Breast epithelium (tissue), 4 donors: ENCODE measurements around the gene ERGIC1. TPM values are rescaled to one million over a fixed set of nuclear protein-coding genes. Genes with fewer than 3 reads are reported as not detected.

Experiments used
- DNase-seq, 2 donors: peaks; one replicate each; pipeline ENCODE4 v3.0.0-alpha.2; 2019; ENCODE audit warnings: low spot score in 2 of 2
- H3K27ac ChIP-seq, 2 donors: fragments of 200-600 bp; sonication (generic) in 1 of 2; one replicate each; pipeline ENCODE4 v1.5.1; 2016 to 2019; ENCODE audit warnings: mild to moderate bottlenecking in 1 of 2
- H3K27me3 ChIP-seq, 2 donors: fragments of 200-600 bp; sonication (generic) in 1 of 2; one replicate each; pipeline versions ENCODE4 v1.5.1 to v1.6.0; 2017 to 2019; ENCODE audit warnings: control low read depth in 1 of 2, mild to moderate bottlenecking in 1 of 2
- H3K36me3 ChIP-seq: fragments of 200-600 bp; one replicate; pipeline ENCODE4 v1.5.1; 2019
- H3K4me1 ChIP-seq, 2 donors: fragments of 200-600 bp; sonication (generic); one replicate each; pipeline ENCODE4 v1.5.1; 2016 to 2019; ENCODE audit warnings: control low read depth in 1 of 2
- H3K4me3 ChIP-seq, 3 donors: fragments of 200-600 bp; sonication (generic); 1 replicate in 2 of 3; 2 replicates in 1 of 3; pipeline ENCODE4 v1.5.1; 2016 to 2019; ENCODE audit warnings: mild to moderate bottlenecking in 3 of 3, moderate library complexity in 2 of 3
- H3K9me3 ChIP-seq, 2 donors: fragments of 200-600 bp; sonication (generic) in 1 of 2; one replicate each; pipeline ENCODE4 v1.5.1; 2016 to 2019; ENCODE audit warnings: control low read depth in 1 of 2
- CTCF ChIP-seq, 3 donors: fragments of 450-650 bp; IDR thresholded peaks; one replicate each; pipeline ENCODE4 v1.5.1; 2016 to 2017; ENCODE audit warnings: antibody characterized with exemption in 3 of 3, mild to moderate bottlenecking in 3 of 3, moderate library complexity in 3 of 3
- POLR2A ChIP-seq: fragments of 450-650 bp; IDR thresholded peaks from one replicate; pipeline ENCODE4 v1.6.1; 2016; ENCODE audit warnings: antibody characterized with exemption, mild to moderate bottlenecking, moderate library complexity
- POLR2AphosphoS5 ChIP-seq, 3 donors: sonication (generic); formaldehyde crosslinking; IDR thresholded peaks; one replicate each; pipeline ENCODE4 v1.6.1; 2017; ENCODE audit warnings: antibody characterized with exemption in 3 of 3
- intact Hi-C: fragments of 100-400 bp; cut with DNase I; formaldehyde crosslinking; loops from one replicate; pipeline ENCODE4 v1.15.1; 2023; ENCODE audit warnings: low total_unique reads
- total RNA-seq, 3 donors: library from RNA; depleted of rRNA; stranded (reverse); fragments of >200 nt; gene quantifications; one replicate each; pipeline ENCODE4 v1.1.0, GENCODE V29; 2016

Gene ERGIC1
- total RNA-seq, 3 donors from 2014 or later: 86.6 to 139 (median 95.2) TPM

- H3K36me3 ChIP-seq: no peaks in the 10 kb centered on the region
- DNase-seq: peak; percentile 74 to 85
- H3K27ac ChIP-seq: peak overlapping the region; percentile 77 to 82
- peaks cover 31 to 39% of the 10 kb centered on the region in 2 donors for H3K4me1 ChIP-seq
- intact Hi-C loops: no loop called here
- H3K9me3 ChIP-seq: no peaks in the 10 kb centered on the region
- no peaks in the 10 kb centered on the region for H3K27me3 ChIP-seq
- TF ChIP-seq POLR2AphosphoS5 (IDR thresholded peaks at IDR 0.05) (peak in 1 of 3 donors; percentile 28), CTCF (IDR thresholded peaks at IDR 0.05) (no peak)
- no peak overlapping the region for H3K4me3 ChIP-seq
These were observed 21.7 kb downstream of the ERGIC1 start for GRCh38 chr5:172855597-172856292.

DNA sequence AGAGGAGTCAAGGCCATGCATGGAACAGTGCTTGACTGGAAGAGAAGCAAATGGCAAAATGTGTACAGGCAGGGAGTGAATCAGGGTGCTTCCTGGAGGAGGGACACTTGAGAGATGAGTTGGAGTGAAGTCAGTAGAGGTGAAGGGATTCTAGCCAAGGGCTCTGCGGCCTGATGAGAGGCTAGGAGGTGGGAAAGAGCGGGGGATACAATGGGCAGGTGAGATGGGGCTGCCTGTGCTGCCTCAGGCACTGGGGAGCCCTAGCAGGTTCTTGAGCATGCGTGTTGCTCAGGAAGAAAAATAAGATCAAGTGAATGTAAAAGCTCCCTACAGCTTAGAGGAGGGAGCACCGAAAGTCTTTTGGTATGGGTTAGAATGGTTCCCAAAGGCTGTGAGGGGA, 22.3 kb downstream of the ERGIC1 start:
- TF ChIP-seq CTCF (IDR thresholded peaks at IDR 0.05) (no peak), POLR2A (no peak), POLR2AphosphoS5 (IDR thresholded peaks at IDR 0.05) (no peak)
- H3K36me3 ChIP-seq: no peaks in the 10 kb centered on the region
- intact Hi-C loops: no loop called here
- no peaks in the 10 kb centered on the region for H3K9me3 ChIP-seq
- H3K27ac ChIP-seq: peak overlapping the region; percentile 77 to 82
- H3K4me3 ChIP-seq: no peak overlapping the region
- H3K4me1 ChIP-seq: peaks cover 34 to 44% of the 10 kb centered on the region in 2 donors
- no peak for DNase-seq
- no peaks in the 10 kb centered on the region for H3K27me3 ChIP-seq

GRCh38 chr5:172857982-172858381, 23.9 kb downstream of the ERGIC1 start:
- Histone ChIP-seq H3K27me3 (no peaks in the 10 kb centered on the region), H3K4me1 (peaks cover 34 to 49% of the 10 kb centered on the region in 2 donors), H3K36me3 (no peaks in the 10 kb centered on the region), H3K27ac (peak overlapping the region; percentile 77 to 91), H3K9me3 (no peaks in the 10 kb centered on the region), H3K4me3 (no peak overlapping the region)
- intact Hi-C loops: no loop called here
- TF ChIP-seq POLR2AphosphoS5 (IDR thresholded peaks at IDR 0.05) (no peak), CTCF (IDR thresholded peaks at IDR 0.05) (no peak), POLR2A (no peak)
- no peak for DNase-seq

GRCh38 chr5:172858511-172858989, 24.5 kb downstream of the ERGIC1 start:
- Histone ChIP-seq H3K4me1 (peaks cover 34 to 49% of the 10 kb centered on the region in 2 donors), H3K27me3 (no peaks in the 10 kb centered on the region), H3K9me3 (no peaks in the 10 kb centered on the region), H3K4me3 (no peak overlapping the region), H3K36me3 (no peaks in the 10 kb centered on the region), H3K27ac (peak overlapping the region; percentile 77 to 91)
- DNase-seq: no peak
- intact Hi-C loops: no loop called here
- no peak for TF ChIP-seq POLR2A
- no peak for TF ChIP-seq POLR2AphosphoS5 (IDR thresholded peaks at IDR 0.05)
- TF ChIP-seq CTCF (IDR thresholded peaks at IDR 0.05): no peak

- TF ChIP-seq POLR2AphosphoS5 (IDR thresholded peaks at IDR 0.05): peak in 1 of 3 donors; percentile 32
- TF ChIP-seq POLR2A: no peak
- no peak for TF ChIP-seq CTCF (IDR thresholded peaks at IDR 0.05)
- Histone ChIP-seq H3K27me3 (no peaks in the 10 kb centered on the region), H3K4me1 (peaks cover 34 to 49% of the 10 kb centered on the region in 2 donors), H3K27ac (peak overlapping the region; percentile 77 to 91), H3K9me3 (no peaks in the 10 kb centered on the region), H3K36me3 (no peaks in the 10 kb centered on the region), H3K4me3 (no peak overlapping the region)
- DNase-seq: no peak
- intact Hi-C loops: loop anchor here (1.0 kb wide), 1 partner anchor 31 kb away; no protein-coding TSS in a partner anchor
These were observed 25.1 kb downstream of the ERGIC1 start for GRCh38 chr5:172858990-172859811.
